K562 (cell line): ENCODE results near the gene ADIG. TPM values are rescaled to one million over a fixed set of nuclear protein-coding genes. Genes with fewer than 3 reads are reported as not detected.
A peak's percentile ranks its signal among the peaks of the same experiment; 100 is the strongest.

Source experiments
- ATAC-seq: fragments of 200-7000 bp; cut with Tn5 transposase; 3 replicates; pipeline ENCODE4 v1.9.1; 2020; ENCODE audit warnings: moderate library complexity
- BruUV-seq: library from RNA; stranded (reverse); fragments of 400-500 nt; replicated peaks from 2 replicates; lab custom pipeline; 2021; lab: Mats Ljungman, UMichigan
- CTCF ChIA-PET: fragments of 300-600 bp; formaldehyde crosslinking; extraction: SDS; loops from one replicate; lab custom pipeline; 2021; ENCODE audit warnings: low intra/inter-chr PET ratio; lab: Yijun Ruan, JAX
- POLR2A ChIA-PET: fragments of 300-600, 350-650 bp; sonication (Branson Sonifier 250); formaldehyde crosslinking; extraction: SDS; loops from one replicate; lab custom pipeline; 2021; ENCODE audit warnings: antibody characterized with exemption, inconsistent platforms; lab: Yijun Ruan, JAX
- DNase-seq, 4 experiments: peaks; one replicate each; pipeline versions ENCODE4 v3.0.0 to v3.0.0-alpha.2; 2011 to 2018; ENCODE audit warnings: low spot score in 3 of 4, mixed read lengths in 3 of 4; ENCODE audit errors: extremely low read depth in 1 of 4
- FAIRE-seq: peaks from 2 replicates; lab custom pipeline; 2011; peaks lifted over from hg19 to GRCh38; lab: Jason Lieb, UNC
- H2AFZ ChIP-seq: 2 replicates; pipeline ENCODE4 v1.6.0; 2011; ENCODE audit warnings: low read depth, low read length, control low read depth, inconsistent platforms
- H3K27ac ChIP-seq: fragments of 200-600 bp; 3 replicates; pipeline ENCODE4 v1.8.0; 2011; ENCODE audit warnings: low read depth, mild to moderate bottlenecking, control low read depth, inconsistent platforms, low read length, moderate library complexity, mixed read lengths; ENCODE audit errors: extremely low read depth
- H3K27me3 ChIP-seq, 2 experiments: fragments of 300-600 bp in 1 of 2; 2 replicates in 1 of 2; 3 replicates in 1 of 2; pipeline versions ENCODE4 v1.6.0 to v1.8.0; 2011; ENCODE audit warnings: inconsistent platforms in 2 of 2, low read length in 2 of 2, mild to moderate bottlenecking in 1 of 2, mixed read lengths in 1 of 2, moderate library complexity in 1 of 2; ENCODE audit not compliant: control insufficient read depth in 2 of 2, insufficient read depth in 2 of 2
- H3K36me3 ChIP-seq: fragments of 300-600 bp; 3 replicates; pipeline ENCODE4 v1.8.0; 2011; ENCODE audit warnings: mild to moderate bottlenecking, low read length, inconsistent platforms; ENCODE audit not compliant: control insufficient read depth, insufficient read depth
- H3K4me1 ChIP-seq, 2 experiments: fragments of 200-600 bp in 1 of 2; replicated peaks in 1 of 2; 2 replicates in 1 of 2; 3 replicates in 1 of 2; pipeline versions ENCODE4 v1.5.1 to v1.8.0; 2011; ENCODE audit warnings: inconsistent platforms in 2 of 2, low read length in 2 of 2, mild to moderate bottlenecking in 1 of 2, mixed read lengths in 1 of 2, moderate library complexity in 1 of 2; ENCODE audit not compliant: control insufficient read depth in 2 of 2, insufficient read depth in 2 of 2
- H3K4me2 ChIP-seq: 2 replicates; pipeline ENCODE4 v1.6.1; 2011; ENCODE audit warnings: low read length, control low read depth, inconsistent platforms, mixed read lengths; ENCODE audit not compliant: insufficient read depth
- H3K4me3 ChIP-seq: fragments of 200-600 bp; sonication (generic), shearing (Covaris generic); 2 replicates; pipeline ENCODE4 v1.5.1; 2016; ENCODE audit warnings: control low read depth, inconsistent platforms
- H3K79me2 ChIP-seq: fragments of 200-600 bp; 3 replicates; pipeline ENCODE4 v1.8.0; 2011; ENCODE audit warnings: low read length, inconsistent platforms; ENCODE audit not compliant: control insufficient read depth, insufficient read depth
- H3K9ac ChIP-seq, 2 experiments: 2 replicates each; pipeline versions ENCODE4 v1.6.0 to v1.6.1; 2011; ENCODE audit warnings: low read depth in 2 of 2, low read length in 2 of 2, control low read depth in 1 of 2, inconsistent platforms in 1 of 2, mild to moderate bottlenecking in 1 of 2, mixed read lengths in 1 of 2; ENCODE audit not compliant: insufficient read depth in 1 of 2
- H3K9me1 ChIP-seq: one replicate; pipeline ENCODE4 v1.6.0; 2011; ENCODE audit warnings: inconsistent platforms, mild to moderate bottlenecking, low read length, moderate library complexity; ENCODE audit not compliant: control insufficient read depth, insufficient read depth
- H3K9me3 ChIP-seq: replicated peaks from 2 replicates; pipeline ENCODE4 v1.5.1; 2011; ENCODE audit warnings: low read depth, low read length, inconsistent platforms; ENCODE audit not compliant: control insufficient read depth, insufficient read depth
- H4K20me1 ChIP-seq: replicated peaks from 2 replicates; pipeline ENCODE4 v1.6.1; 2011; ENCODE audit warnings: low read length, inconsistent platforms, mixed read lengths; ENCODE audit not compliant: control insufficient read depth, insufficient read depth
- BHLHE40 ChIP-seq: IDR thresholded peaks from 2 replicates; pipeline ENCODE4 v1.6.1; 2011; ENCODE audit warnings: low read length, improper control_type of control experiment
- EGR1 ChIP-seq: fragments of 450-650 bp; conservative IDR thresholded peaks from 2 replicates; pipeline ENCODE4 v1.6.1; 2017; ENCODE audit warnings: mild to moderate bottlenecking
- HNRNPLL ChIP-seq: fragments of 200-400 bp; formaldehyde crosslinking; IDR thresholded peaks from 2 replicates; pipeline ENCODE4 v1.6.1; 2017; ENCODE audit warnings: low read length, low read depth, mild to moderate bottlenecking; ENCODE audit not compliant: poor library complexity, severe bottlenecking
- KDM1A ChIP-seq, 2 experiments: fragments of 450-650 bp; IDR thresholded peaks; 2 replicates each; pipeline ENCODE4 v1.6.1; 2016; ENCODE audit warnings: mild to moderate bottlenecking in 2 of 2
- RAD21 ChIP-seq, 2 experiments: fragments of 250-450 bp in 1 of 2; fragments of 450-650 bp in 1 of 2; sonication (Bioruptor Pico) in 1 of 2; formaldehyde crosslinking in 1 of 2; IDR thresholded peaks in 1 of 2; conservative IDR thresholded peaks in 1 of 2; 2 replicates each; pipeline versions ENCODE4 v1.4.0 to v1.8.0; 2020 to 2022; ENCODE audit warnings: mild to moderate bottlenecking in 2 of 2, moderate library complexity in 1 of 2
- ZKSCAN1 ChIP-seq: fragments of 150-350 bp; IDR thresholded peaks from 2 replicates; pipeline ENCODE4 v1.6.1; 2016; ENCODE audit warnings: low read depth, low read length
- WGBS: fragments of 100-300 bp; shearing (Covaris generic); methylation state at CpG from one replicate; pipeline ENCODE4 v1.1.6; 2016; ENCODE audit warnings: low coverage, mixed read lengths; ENCODE audit not compliant: insufficient coverage; ENCODE audit errors: missing lambda C conversion rate; 5-methylcytosine and 5-hydroxymethylcytosine counted together
- in situ Hi-C: fragments of 300-500 bp; cut with MboI; formaldehyde crosslinking; loops from 4 replicates; pipeline ENCODE4 v1.15.0; 2018; ENCODE audit warnings: inconsistent platforms, mixed read lengths
- intact Hi-C: fragments of 100-400 bp; cut with micrococcal nuclease; formaldehyde crosslinking; loops from 2 replicates; pipeline ENCODE4 v1.14.2; 2022
- polyA plus RNA-seq, 8 experiments: library from polyadenylated mRNA; depleted of rRNA in 4 of 8; stranded (reverse) in 5 of 8; unstranded in 3 of 8; fragments of >200 nt; fragmentation: Nextera tagmentation in 2 of 8; fragmentation: Illumina TruSeq in 1 of 8; extraction: Ambion mirVana in 2 of 8; extraction: Trizol in 1 of 8; gene quantifications; 2 replicates each; pipeline versions ENCODE4 v1.2.1 to v1.2.3, GENCODE V29; 2011 to 2014; ENCODE audit warnings: inconsistent platforms in 1 of 8, missing spikeins in 1 of 8
- total RNA-seq, 7 experiments: library from RNA; depleted of rRNA in 6 of 7; stranded (reverse); fragments of >200 nt in 6 of 7; fragmentation: Illumina TruSeq in 2 of 7; extraction: Trizol in 2 of 7; gene quantifications; 2 replicates each; pipeline versions ENCODE4 v1.2.1 to v1.2.3, GENCODE V29; 2011 to 2021; ENCODE audit warnings: low replicate concordance in 1 of 7
- TF ChIP-seq, protein P1 (sequence below), 2 experiments: fragments of 450-650 bp in 1 of 2; sonication (generic) in 1 of 2; formaldehyde crosslinking in 1 of 2; IDR thresholded peaks in 1 of 2; conservative IDR thresholded peaks in 1 of 2; 2 replicates each; pipeline versions ENCODE4 v1.6.1 to v1.8.1; 2016 to 2023; ENCODE audit warnings: mild to moderate bottlenecking in 2 of 2, moderate library complexity in 2 of 2, inconsistent platforms in 1 of 2, missing genetic modification reagents in 1 of 2
- TF ChIP-seq, protein P2 (sequence below), 2 experiments: fragments of 450-650 bp; formaldehyde crosslinking in 1 of 2; IDR thresholded peaks; 2 replicates each; pipeline versions ENCODE4 v1.4.0 to v1.6.1; 2014 to 2020; ENCODE audit warnings: mild to moderate bottlenecking in 2 of 2, borderline replicate concordance in 1 of 2, low read depth in 1 of 2

The ADIG gene
- total and polyA plus RNA-seq, 9 of the 15 experiments (the other 6 are each of a cell fraction or from before 2014, with no cell fraction given), result not detected

DNA sequence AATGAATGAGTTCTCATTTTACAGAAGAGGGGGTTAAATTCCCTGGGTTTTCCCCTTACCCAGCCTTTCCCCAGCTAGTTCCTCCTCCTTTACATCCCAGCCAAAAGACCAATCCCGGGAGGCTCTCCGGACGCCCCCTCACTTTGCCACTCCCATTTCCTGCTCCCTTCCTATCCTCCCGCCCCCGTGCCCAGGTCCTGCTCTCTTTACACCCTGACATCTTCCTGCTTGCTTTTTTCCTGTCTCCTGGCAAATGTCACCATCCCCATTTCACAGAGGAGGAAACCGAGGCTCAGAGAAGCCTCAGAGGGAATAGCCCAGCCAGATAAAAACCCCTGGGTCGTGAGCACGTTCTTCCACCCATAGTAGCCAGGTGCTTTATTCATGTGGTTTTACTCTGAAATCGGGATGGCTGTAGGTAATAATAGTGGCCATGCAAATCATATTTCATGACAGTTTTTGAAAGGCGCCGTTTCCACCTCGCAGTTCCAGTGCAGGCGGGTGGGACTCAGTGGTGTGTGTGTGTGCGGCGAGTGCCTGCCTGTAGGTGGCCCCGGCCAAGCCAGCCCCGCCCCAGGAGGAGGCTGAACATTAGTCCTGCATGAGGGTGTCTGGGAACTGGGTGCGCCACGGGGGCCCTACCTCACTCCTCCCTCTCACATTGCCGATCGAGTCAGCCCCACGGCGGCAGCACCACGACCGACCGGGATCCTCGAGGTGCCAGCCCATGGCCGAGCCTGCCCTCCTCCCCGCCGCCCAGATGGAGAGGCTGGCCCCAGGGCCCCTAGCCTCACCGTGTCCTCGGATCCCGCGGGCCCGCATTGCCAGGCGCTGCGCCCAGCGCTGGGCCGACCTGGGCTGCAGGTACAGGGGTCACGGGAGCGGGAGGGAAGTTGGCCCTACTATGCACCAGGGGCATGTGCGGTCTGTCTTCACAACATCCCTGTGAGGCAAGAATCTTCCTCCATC, 20.5 kb downstream of the ADIG start, which contains the start of gene ARHGAP40:
TSS of gene ARHGAP40 (plus strand) at position 594 of the 969 bp plus-strand sequence.
- in situ Hi-C loops, result no loop called here
- intact Hi-C loops, result no loop called here
- H3K27me3 ChIP-seq, result peaks cover 22 to 27% of the 10 kb centered on the region in 2 experiments
- peak within 1 kb of the TSS; percentile 10; the same call in 1 of the 2 replicates for H3K4me3 ChIP-seq
- H3K9me1 ChIP-seq, result no peaks in the 10 kb centered on the region
- DNase-seq, result peak; percentile 46 to 73 (median 64)
- WGBS, result 13% methylated on average over 32 of the region's 42 CpGs
- BruUV-seq, result no TSS peak
- no peaks in the 10 kb centered on the region for H3K9me3 ChIP-seq
- H2AFZ ChIP-seq, result peak within 1 kb of the TSS; percentile 59
- H3K4me1 ChIP-seq, result peaks cover 3 to 12% of the 10 kb centered on the region in 2 experiments; a peak in 4 of 5 replicates
- ChIA-PET CTCF (no interaction called here), POLR2A (interaction anchor here (0.7 to 1.0 kb wide), 3 partner anchors 27 to 166 kb away, joined by 3 to 5 read pairs (median 3); partner anchors contain the start of gene SNHG17)
- H4K20me1 ChIP-seq, result no peaks in the 10 kb centered on the region; the same call in 1 of the 2 replicates
- no peaks in the 10 kb centered on the region for H3K79me2 ChIP-seq
- peak within 1 kb of the TSS; percentile 58 for H3K4me2 ChIP-seq
- no peaks in the 10 kb centered on the region for H3K36me3 ChIP-seq
- no peak for FAIRE-seq
- peak; percentile 98 for ATAC-seq
- no peak within 1 kb of the TSS; a peak in 1 of 4 replicates for H3K9ac ChIP-seq
- H3K27ac ChIP-seq, result no peak within 1 kb of the TSS
- TF ChIP-seq, protein P1, sequence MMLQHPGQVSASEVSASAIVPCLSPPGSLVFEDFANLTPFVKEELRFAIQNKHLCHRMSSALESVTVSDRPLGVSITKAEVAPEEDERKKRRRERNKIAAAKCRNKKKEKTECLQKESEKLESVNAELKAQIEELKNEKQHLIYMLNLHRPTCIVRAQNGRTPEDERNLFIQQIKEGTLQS (IDR thresholded peaks at IDR 0.05), result no peak
- TF ChIP-seq, protein P1 (CRISPR knock-in tag; conservative IDR thresholded peaks at IDR 0.05), result no peak
- TF ChIP-seq ZKSCAN1 (peak; percentile 75), RAD21 (CRISPR knock-in tag; conservative IDR thresholded peaks at IDR 0.05 in 1 of 2, IDR thresholded peaks at IDR 0.05 in 1 of 2) (0 out of 4 replicates have a peak, but pooled peaks of 1 of the 2 experiments have one; percentile 5), BHLHE40 (no peak), EGR1 (peak; percentile 71), KDM1A (IDR thresholded peaks at IDR 0.05) (peak in 1 of 2 experiments; percentile 31; a peak in 1 of 4 replicates), HNRNPLL (no peak)
- TF ChIP-seq, protein P2, sequence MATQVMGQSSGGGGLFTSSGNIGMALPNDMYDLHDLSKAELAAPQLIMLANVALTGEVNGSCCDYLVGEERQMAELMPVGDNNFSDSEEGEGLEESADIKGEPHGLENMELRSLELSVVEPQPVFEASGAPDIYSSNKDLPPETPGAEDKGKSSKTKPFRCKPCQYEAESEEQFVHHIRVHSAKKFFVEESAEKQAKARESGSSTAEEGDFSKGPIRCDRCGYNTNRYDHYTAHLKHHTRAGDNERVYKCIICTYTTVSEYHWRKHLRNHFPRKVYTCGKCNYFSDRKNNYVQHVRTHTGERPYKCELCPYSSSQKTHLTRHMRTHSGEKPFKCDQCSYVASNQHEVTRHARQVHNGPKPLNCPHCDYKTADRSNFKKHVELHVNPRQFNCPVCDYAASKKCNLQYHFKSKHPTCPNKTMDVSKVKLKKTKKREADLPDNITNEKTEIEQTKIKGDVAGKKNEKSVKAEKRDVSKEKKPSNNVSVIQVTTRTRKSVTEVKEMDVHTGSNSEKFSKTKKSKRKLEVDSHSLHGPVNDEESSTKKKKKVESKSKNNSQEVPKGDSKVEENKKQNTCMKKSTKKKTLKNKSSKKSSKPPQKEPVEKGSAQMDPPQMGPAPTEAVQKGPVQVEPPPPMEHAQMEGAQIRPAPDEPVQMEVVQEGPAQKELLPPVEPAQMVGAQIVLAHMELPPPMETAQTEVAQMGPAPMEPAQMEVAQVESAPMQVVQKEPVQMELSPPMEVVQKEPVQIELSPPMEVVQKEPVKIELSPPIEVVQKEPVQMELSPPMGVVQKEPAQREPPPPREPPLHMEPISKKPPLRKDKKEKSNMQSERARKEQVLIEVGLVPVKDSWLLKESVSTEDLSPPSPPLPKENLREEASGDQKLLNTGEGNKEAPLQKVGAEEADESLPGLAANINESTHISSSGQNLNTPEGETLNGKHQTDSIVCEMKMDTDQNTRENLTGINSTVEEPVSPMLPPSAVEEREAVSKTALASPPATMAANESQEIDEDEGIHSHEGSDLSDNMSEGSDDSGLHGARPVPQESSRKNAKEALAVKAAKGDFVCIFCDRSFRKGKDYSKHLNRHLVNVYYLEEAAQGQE (IDR thresholded peaks at IDR 0.05; ENCODE audit: borderline replicate concordance), result no peak
- TF ChIP-seq, protein P2 (CRISPR knock-in tag; IDR thresholded peaks at IDR 0.05; ENCODE audit: low read depth), result no peak
